ENCODE data around the gene SLC44A5.
"Not testable (repeated sequence)": the region's sequence is repeated elsewhere in the genome, so short reads cannot be mapped to it uniquely, and the experiment has no call there.

SLC44A5 gene

DNA sequence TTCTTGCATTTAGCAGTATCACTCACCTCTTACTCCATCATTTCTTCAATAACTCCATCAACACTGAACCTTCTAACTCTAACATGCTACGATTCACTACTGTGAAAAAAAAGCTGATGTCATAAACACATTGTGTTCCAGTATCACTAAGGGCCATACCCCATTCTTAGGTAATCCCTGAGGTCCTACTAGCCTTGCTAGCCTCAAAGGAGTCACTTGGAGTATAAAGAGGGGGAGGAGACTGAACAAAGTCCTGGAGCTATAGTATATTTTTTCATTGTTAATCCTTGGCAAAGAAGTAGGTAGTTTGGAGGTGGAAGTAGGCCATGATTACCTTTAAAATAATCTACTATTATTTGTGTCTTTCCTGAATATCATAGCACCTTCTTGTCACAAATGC is at the start of gene SLC44A5:
SLC44A5 (minus strand) TSS at position 101 of the 400 bp plus-strand sequence. CDS start 69,667 bp downstream, outside the sequence.
- DNase-seq: no peak

DNA sequence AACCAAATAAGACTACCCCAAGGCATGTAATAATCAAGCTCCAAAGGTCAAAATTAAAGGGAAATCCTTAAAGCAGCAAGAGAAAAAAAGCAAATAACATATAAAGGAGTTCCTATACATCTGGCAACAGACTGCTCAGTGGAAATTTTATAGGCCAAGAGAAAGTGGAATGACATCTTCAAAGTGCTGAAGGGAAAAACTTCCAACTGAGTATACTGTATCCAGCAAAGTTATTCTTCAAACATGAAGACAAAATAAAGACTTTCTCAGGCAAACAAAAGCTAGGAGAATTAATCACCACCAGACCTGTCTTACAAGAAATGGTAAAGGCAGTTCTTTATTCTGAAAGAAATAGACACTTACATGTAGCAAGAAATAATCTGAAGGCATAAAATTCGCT is 45.0 kb upstream of the SLC44A5 start:
- DNase-seq: no peak

DNA sequence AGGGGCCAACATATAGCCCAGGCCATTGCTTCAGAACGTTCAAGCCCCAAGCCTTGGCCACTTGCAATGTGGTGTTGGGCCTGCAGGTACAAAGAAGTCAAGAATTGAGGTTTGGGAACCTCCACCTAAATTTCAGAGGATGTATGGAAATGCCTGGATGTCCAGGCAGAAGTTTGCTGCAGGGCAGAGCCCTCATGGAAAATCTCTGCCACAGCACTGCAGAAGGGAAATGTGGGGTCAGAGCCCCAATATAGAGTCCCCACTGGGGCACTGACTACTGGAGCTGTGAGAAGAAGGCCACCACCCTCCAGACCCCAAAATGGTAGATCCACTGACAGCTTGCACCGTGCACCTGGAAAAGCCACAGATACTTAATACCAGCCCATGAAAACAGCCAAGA is 36.3 kb upstream of the SLC44A5 start:
- DNase-seq: not testable (repeated sequence)

DNA sequence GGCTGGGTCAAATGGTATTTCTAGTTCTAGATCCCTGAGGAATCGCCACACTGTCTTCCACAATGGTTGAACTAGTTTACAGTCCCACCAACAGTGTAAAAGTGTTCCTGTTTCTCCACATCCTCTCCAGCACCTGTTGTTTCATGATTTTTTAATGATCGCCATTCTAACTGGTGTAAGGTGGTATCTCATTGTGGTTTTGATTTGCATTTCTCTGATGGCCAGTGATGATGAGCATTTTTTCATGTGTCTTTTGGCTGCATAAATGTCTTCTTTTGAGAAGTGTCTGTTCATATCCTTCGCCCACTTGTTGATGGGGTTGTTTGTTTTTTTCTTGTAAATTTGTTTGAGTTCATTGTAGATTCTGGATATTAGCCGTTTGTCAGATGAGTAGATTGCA is 34.2 kb upstream of the SLC44A5 start:
- not testable (repeated sequence) for DNase-seq

DNA sequence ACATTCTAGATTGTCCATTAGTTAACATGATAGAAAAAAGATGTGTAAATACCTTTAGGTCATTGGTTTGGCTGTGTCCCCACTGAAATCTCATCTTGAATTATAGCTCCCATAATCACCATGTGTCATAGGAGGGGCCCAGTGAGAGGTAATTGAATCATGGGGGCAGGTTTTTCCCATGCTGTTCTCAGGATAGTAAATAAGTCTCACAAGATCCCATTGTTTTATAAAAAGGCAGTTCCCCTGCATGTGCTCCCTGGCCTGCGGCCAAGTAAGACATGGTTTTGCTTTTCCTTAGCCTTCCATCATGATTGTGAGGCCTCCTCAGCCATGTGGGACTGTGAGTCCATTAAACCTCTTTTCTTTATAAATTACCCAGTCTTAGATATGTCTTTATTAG is 32.5 kb upstream of the SLC44A5 start:
- no peak for DNase-seq

DNA sequence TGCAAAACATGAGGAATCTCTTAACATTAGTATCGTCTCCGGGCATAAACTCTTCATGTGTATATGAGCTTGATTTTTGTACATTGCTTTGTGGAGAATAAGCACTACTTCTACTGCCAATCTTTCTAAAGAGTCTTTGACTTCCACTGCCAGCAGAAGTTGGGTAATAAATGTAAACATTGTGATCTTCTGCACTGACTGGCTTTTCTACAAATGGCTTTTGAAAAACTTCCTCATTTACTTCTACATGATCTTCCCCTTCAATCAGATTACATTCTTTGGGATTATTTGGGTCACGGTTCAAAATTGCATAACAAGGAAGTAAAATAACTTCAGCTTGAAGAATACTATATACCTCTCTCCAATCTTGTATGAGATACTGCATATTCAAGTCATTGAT is 30.4 kb upstream of the SLC44A5 start:
- DNase-seq: no peak

DNA sequence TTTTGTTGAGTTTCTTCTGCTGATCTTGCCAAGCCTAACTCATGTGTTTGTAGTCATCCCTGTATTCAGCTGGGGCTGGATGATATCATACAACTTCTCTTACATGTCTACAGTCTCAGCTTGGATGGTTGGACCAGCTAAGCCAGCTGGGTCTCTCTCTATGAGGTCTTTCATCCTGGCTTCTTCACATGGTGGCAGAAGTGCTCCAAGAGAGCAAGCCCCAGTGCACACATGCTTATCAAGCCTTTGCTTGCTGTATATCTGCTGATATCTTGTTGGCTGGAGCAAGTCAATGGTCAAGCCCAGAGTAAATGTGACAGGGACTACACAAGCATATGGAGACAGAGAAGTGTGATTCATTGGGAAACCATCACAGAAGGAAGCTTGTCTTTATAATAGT is 29.2 kb upstream of the SLC44A5 start:
- no peak for DNase-seq

DNA sequence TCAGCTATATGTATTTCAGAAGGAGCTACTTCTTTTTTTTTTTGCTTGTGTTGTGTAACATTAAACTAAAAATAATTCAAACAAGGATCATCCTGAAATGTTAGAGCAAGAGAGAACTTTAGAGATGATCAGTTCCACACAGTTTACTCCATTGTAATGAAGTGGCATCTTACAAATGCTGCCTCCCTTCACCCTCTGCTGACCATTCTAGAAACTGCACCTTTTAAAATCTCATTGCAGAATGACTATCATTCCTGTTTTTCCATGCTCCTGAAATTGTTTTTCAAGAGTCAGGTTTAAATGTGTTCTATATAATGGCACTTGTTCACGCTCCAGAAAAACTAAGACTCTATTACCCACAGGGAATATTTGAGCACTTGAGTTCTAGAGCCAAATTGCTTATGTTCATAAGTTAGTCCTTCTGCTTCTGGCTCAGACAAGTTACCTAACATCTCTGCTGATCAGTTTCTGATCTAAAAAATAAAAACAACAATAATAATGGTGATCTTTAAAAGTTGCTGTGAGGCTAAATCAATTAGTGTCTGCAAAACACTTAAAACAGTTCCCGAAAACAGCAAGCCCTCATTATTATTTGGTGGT is 21.5 kb upstream of the SLC44A5 start:
- no peak for DNase-seq

DNA sequence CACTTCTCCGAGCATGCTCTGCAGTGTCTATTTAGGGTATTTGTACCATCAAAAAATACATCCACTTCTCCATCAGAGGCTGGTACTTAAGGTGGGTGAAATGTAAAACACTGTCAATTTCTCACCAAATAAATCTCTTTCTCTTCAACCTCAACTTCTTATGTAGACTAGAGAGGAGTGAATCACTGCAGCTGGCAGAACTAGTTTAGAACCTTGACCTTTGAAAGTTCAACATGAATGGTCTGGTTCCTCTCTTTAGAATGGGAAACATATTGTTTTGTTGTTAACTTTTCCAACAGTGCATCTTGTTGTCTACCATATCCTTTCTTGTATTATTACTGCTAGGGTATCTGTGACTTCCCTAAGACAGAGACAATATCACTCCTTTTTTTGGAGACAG is 20.1 kb upstream of the SLC44A5 start:
- no peak for DNase-seq

DNA sequence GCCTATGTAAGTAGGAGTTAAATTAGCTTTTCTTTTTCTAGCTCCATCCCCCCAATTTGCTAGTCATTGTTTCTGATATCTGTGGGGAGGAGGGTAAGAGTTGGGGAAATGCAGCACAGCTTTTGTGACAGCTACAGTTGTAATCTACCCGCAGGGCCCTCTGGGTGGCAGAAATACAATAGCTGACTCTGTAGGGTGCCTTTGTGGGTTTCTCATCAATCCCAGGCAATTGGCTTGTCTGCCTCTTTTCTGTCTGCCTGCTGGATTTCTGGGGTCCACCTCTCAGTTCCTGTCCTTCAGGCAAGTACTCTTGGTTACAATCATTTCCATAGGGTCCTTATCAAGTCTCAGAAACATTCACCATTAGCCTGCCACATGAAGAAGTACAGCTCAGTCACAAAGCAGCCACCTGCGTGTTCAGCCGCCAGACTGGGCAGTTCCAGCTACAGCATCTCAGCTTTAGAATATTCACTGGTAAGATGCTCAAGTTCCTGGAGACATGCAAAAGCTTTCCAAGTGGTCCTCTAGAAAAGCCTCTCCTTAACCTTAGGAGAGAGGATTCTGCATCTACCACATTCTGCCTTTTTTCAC is 19.2 kb upstream of the SLC44A5 start:
- no peak for DNase-seq

DNA sequence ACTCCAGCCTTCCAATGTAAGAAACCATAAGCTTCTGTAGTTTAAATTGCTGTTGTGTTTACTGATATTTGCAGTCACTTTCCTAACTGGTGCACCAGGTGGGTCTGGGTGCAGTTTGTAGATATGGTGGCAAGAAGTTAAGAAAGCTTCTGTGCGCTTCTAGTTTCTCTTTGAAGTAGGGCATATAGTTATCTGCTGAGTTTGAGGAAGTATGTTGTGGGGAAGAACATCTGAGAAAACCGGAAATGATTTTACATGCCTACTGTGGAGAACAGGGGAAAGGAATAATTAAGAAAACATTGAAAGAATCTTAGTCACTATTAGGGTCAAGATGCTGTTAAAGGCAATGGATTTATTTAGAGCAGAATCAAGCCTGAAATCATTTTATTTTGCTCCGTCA is 14.9 kb upstream of the SLC44A5 start:
- no peak for DNase-seq

DNA sequence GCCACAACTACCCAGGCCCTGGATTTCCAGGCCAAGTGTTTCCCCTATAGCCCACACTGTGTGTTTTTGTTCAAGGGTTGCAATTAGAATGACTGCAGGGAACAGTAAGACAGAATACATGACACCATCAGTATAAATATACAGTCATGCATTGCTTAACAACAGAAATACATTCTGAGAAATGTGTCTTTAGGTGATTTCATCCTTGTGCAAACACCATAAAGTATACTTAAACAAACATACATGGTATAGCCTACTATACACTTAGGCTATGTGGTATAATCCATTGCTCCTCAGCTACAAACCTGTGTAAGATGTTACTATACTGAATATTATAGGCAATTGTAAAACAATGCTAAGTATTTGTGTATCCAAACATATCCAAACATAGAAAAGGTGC is 7.5 kb upstream of the SLC44A5 start:
- DNase-seq: no peak

DNA sequence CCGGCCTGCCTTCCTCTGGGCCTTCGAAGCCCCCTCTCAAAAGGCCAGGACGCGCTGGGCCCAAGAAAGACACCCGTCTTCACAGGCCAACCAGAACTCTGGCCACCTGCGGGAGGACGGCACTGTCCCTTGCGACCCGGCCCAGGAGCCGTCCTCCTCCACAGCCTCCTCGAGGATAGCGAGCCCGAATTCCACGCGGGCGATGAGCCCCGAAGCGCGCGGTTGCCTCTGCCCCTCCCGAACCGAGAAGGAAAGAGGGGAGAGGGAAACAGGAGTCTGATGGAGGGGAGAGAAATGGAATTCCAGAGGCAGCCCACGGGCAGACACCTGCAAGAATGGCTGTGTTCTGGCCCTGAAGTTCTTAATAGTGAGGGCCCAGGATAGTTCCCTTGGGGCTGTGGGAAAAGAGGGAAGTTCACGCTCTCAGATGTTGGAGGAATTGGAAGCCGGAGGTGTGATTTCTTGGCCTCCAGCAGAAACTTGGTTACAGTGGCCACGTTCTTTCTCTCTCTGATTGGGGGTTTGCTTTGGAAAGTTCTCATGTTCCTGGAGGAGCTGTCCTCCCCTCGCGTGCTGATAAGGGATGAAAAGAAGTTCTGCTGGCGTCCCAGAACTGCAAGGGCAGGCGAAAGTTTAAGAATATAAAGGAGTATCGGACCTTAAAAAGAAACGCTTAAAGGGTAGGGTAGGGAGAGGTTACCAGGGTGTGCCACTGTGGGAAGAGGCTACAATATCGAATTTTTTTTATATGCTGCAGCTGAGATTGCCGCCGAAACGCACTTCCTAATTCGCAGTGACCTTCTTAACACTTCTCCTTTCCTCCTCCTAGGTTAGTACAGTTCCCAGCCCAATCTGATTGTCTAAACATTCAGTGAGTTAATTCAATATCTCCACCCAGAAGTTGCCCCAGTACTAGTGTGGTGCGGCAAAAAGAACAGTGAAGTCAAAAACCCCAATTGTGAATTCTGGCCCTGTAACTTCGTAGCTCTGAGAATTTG is 5.8 kb upstream of the SLC44A5 start:
- no peak for DNase-seq

DNA sequence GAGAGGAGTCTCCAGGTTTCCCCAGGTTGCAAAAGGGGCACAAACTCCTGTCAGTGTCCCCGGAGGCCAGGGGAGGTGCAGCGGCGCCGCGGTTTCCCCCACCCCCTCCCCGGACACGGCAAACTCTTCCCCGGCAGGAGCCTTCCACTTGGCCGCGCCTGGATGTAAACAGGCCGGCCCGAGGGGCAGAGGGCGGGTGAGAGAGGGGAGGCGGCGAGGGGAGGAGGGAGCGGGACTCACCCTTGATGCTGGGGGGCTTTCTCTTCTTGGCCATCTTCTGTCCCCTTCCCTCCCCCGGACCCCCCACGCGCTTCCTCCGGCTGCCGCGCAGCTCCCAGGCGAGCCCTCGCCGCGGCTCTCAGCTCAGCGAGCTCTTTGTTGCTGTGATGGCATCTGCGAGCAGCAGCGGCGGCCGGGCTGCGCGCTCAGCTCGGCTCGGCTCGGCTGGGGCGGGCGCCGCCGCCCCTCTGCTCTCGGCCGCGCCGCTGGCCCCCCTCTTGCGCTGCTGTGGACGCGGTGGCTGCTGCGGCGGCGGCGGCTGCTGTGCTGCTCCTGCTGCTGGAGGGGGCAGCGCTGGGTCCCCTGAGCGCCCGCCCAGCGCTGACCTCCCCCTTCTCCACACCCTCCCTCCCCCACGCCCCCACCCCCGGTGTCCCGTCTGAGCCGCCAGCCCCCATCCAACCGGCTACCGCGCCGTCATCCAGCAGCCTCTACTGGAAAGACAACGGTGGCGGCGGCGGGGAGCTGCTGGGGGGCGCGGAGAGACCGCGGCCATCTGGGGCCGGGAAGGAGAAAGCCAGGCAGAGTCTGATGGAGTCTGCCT is 4.9 kb upstream of the SLC44A5 start:
- DNase-seq: no peak

DNA sequence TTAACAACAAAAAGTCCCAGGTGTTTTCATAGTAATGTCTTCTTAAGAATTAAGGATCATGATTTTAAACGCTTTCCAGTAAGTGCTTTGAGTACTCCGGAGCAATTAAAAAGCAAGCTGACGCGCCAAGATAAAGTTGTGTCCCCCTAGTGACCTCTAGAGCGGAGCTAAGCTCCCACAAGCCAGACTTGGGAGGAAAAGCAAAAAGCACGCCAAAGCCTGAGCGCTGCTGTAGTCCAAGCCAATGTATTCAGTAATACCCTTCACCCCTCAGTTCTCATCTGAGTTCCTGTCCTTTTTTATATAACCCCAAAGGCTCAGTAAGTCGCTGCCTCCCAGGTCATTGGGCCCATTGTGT is 3.5 kb upstream of the SLC44A5 start:
- no peak for DNase-seq

DNA sequence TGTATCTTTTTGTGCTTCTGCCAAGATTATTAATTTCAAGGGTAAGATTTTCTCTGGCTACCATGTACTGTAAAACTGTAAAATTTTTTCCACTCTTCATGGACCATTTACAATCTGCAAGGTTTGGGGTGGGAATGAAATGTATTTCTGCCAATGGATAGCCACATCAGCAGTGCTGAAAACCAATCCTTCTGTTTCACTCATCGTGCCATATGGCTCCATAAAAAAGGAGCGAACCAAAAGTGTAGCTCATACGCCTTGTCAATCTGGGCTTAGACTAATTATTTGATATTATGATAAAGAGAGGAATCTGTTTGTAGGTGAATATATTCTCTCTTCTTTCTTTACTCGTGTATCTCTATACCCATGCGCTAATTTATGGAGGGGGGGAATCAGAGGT is 3.0 kb upstream of the SLC44A5 start:
- DNase-seq: no peak

DNA sequence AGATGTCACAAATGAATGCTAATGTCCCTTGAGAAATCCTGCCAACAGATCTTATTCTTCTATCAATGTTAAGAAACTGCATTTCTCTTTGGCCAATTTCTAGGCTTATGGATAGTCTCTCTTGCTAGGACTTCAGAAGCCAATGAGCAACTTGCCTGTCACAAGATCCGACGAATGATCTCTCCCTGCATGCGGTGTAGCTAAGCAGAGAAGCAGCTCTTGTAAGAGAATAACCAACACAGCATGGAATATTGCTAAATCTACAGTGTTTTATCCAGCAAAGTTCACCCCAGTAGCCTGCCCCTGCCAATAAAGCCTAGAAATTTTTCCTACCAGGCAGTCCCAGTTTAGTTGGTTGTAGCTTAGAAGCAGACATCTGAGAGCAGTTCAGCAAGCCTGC is 2.1 kb upstream of the SLC44A5 start:
- no peak for DNase-seq

DNA sequence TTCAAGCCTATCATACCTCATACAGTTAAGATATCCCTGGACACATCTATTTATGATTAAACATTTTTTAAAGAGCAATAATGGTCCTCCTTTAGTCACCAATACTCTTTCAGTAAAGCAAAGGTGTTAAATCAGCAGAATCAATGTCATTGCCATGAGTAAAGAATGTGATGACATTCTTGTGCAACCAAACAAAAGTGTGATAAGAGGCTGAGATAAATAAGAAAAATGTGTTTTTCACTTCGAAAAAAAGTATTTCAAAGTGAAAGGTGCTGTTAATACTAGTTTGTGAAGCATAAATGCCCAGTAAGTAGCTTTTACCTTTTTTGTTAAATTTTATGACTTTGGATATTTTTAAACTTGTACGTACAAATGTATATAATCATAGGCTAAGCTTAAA is 8.4 kb downstream of the SLC44A5 start:
- no peak for DNase-seq

DNA sequence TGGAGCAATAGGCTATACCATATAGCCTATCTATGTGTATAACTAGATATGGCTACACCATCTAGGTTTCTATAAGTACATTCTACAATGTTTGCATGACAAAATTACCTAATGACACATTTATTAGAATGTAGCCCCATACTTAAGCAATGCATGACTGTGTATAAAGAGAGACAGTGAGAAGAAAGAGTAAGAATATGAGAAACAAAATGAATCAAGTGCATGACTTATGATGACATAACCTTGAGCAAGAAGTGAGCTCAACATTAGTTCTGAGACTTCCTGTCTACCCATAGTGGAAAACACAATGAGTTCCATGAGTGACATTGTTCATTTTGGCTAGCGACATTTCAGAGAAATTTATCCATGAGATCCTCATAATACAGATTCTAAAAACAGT is 10.1 kb downstream of the SLC44A5 start:
- DNase-seq: no peak

DNA sequence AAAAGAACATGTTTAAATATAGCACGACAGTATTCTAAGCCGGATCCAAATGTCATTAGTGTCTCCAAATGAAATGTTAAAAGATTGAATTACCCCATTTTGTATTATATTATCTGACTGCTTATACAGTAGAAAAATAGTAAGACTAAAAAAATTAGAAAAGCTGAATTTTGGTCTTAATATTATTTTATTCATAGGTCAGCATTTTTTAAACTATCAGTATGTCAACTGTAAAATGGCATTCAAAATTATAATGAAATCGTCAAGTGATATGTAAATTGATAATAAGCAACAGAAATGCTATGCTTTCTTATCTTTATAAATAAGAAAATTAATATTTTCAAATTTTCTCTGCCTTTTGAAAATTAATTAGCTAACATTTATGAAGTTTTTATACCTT is 16.6 kb downstream of the SLC44A5 start:
- no peak for DNase-seq

DNA sequence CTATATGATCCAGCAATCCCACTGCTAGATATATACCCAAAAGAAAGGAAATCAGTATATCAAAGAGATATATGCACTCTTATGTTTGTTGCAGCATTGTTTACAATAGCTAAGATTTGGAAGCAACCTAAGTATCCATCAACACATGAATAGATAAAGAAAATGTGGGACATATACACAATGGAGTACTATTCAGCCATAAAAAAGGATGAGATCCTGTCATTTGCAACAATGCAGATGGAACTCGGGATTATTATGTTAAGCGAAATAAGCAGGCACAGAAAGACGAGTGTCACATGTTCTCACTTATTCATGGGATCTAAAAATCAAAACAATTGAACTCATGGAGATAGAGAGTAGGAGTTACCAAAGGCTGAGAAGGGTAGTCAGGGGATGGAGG is 17.5 kb downstream of the SLC44A5 start:
- not testable (repeated sequence) for DNase-seq

DNA sequence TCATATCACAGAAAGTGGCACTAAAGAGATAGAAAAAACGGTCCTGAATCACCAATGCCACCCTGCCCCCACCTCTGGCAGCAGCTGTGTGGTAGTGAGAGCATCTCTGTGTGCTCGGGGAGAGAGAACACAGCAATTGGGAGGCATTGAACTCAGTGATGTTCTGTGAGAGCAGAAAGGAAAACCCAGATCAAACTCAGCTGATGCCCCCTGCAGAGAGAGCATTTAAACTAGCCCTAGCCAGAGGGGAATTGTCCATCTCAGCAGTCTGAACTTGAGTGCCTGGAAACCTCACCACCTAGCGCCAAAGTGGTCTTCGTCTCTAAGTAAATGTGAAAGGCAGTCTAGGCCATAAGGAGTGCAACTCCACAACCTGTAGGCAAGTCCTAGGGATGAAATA is 21.3 kb downstream of the SLC44A5 start:
- DNase-seq: no peak

Measured in GOT3 (cell line).